IPS DF 6.9 (cell line): Measurements from ENCODE around the gene ZXDC.

Experiments used
- DNase-seq: peaks from one replicate; pipeline ENCODE4 v3.0.0-alpha.2; 2013; ENCODE audit warnings: low read depth, low spot score
- H3K27ac ChIP-seq: one replicate; pipeline ENCODE4 v1.5.1; 2013; ENCODE audit warnings: low read length, control low read depth
- H3K27me3 ChIP-seq: 2 replicates; pipeline ENCODE4 v1.6.1; 2013; ENCODE audit warnings: mild to moderate bottlenecking, low read length; ENCODE audit not compliant: control insufficient read depth, insufficient read depth
- H3K36me3 ChIP-seq: 2 replicates; pipeline ENCODE4 v1.6.1; 2013; ENCODE audit warnings: low read length; ENCODE audit not compliant: control insufficient read depth, insufficient read depth
- H3K4me1 ChIP-seq: 2 replicates; pipeline ENCODE4 v1.6.1; 2013; ENCODE audit warnings: low read length; ENCODE audit not compliant: control insufficient read depth, insufficient read depth
- H3K4me3 ChIP-seq: 2 replicates; pipeline ENCODE4 v1.5.1; 2013; ENCODE audit warnings: mild to moderate bottlenecking, low read length
- H3K9me3 ChIP-seq: 2 replicates; pipeline ENCODE4 v1.6.1; 2013; ENCODE audit warnings: low read length, inconsistent platforms; ENCODE audit not compliant: control insufficient read depth, insufficient read depth
- WGBS: extraction: QIAGEN DNeasy Blood & Tissue Kit; methylation state at CpG from one replicate; pipeline ENCODE4 v1.1.7; 2013; ENCODE audit warnings: mixed read lengths, missing lambda C conversion rate; ENCODE audit not compliant: insufficient read length, insufficient coverage; 5-methylcytosine and 5-hydroxymethylcytosine counted together

The ZXDC gene

GRCh38 chr3:126510308-126510910, 34.7 kb upstream of the ZXDC start:
- Histone ChIP-seq H3K4me1 (no peaks in the 10 kb centered on the region), H3K27me3 (no peaks in the 10 kb centered on the region), H3K27ac (no peak overlapping the region), H3K4me3 (no peak overlapping the region), H3K36me3 (no peaks in the 10 kb centered on the region), H3K9me3 (no peaks in the 10 kb centered on the region)
- WGBS, result no CpG with 5 or more reads among the region's 22 CpGs
- DNase-seq, result no peak

- Histone ChIP-seq H3K9me3 (no peaks in the 10 kb centered on the region), H3K27ac (no peak overlapping the region), H3K4me3 (no peak overlapping the region), H3K4me1 (no peaks in the 10 kb centered on the region), H3K27me3 (no peaks in the 10 kb centered on the region), H3K36me3 (no peaks in the 10 kb centered on the region)
- no CpG with 5 or more reads among the region's 18 CpGs for WGBS
- DNase-seq, result no peak
These were observed 34.1 kb upstream of the ZXDC start for GRCh38 chr3:126509597-126510307.

- no CpG with 5 or more reads among the region's 4 CpGs for WGBS
- H3K27ac ChIP-seq, result no peak overlapping the region
These were observed 32.9 kb upstream of the ZXDC start for GRCh38 chr3:126508564-126508964.

GRCh38 chr3:126507886-126508285, 32.2 kb upstream of the ZXDC start:
- Histone ChIP-seq H3K9me3 (no peaks in the 10 kb centered on the region), H3K4me1 (no peaks in the 10 kb centered on the region), H3K4me3 (no peak overlapping the region), H3K27ac (no peak overlapping the region), H3K36me3 (no peaks in the 10 kb centered on the region), H3K27me3 (no peaks in the 10 kb centered on the region)
- DNase-seq, result no peak
- no CpG with 5 or more reads among the region's 9 CpGs for WGBS

More at GRCh38 chr3:126508564-126508964, 32.9 kb upstream of the ZXDC start:
- DNase-seq, result no peak
- H3K9me3 ChIP-seq, result no peaks in the 10 kb centered on the region
- H3K27me3 ChIP-seq, result no peaks in the 10 kb centered on the region
- H3K36me3 ChIP-seq, result no peaks in the 10 kb centered on the region
- no peak overlapping the region for H3K4me3 ChIP-seq
- H3K4me1 ChIP-seq, result no peaks in the 10 kb centered on the region

GRCh38 chr3:126503701-126504100, 28.0 kb upstream of the ZXDC start:
- Histone ChIP-seq H3K27me3 (no peaks in the 10 kb centered on the region), H3K36me3 (no peaks in the 10 kb centered on the region), H3K4me3 (no peak overlapping the region), H3K9me3 (no peaks in the 10 kb centered on the region), H3K27ac (no peak overlapping the region), H3K4me1 (peaks cover 15% of the 10 kb centered on the region)
- no peak for DNase-seq
- WGBS, result no CpG with 5 or more reads among the region's 10 CpGs

GRCh38 chr3:126502656-126503055, 27.0 kb upstream of the ZXDC start:
- H3K9me3 ChIP-seq, result no peaks in the 10 kb centered on the region
- H3K36me3 ChIP-seq, result no peaks in the 10 kb centered on the region
- WGBS, result no CpG with 5 or more reads among the region's 1 CpG

GRCh38 chr3:126501736-126502135, 26.0 kb upstream of the ZXDC start:
- no peaks in the 10 kb centered on the region for H3K36me3 ChIP-seq
- WGBS, result no CpG with 5 or more reads among the region's 7 CpGs
- H3K27me3 ChIP-seq, result no peaks in the 10 kb centered on the region
- H3K27ac ChIP-seq, result no peak overlapping the region
- DNase-seq, result no peak
- H3K9me3 ChIP-seq, result no peaks in the 10 kb centered on the region
- H3K4me1 ChIP-seq, result peaks cover 18% of the 10 kb centered on the region
- H3K4me3 ChIP-seq, result no peak overlapping the region

More at GRCh38 chr3:126502656-126503055, 27.0 kb upstream of the ZXDC start:
- Histone ChIP-seq H3K4me3 (no peak overlapping the region), H3K4me1 (peaks cover 18% of the 10 kb centered on the region), H3K27me3 (no peaks in the 10 kb centered on the region), H3K27ac (no peak overlapping the region)
- DNase-seq, result no peak

- Histone ChIP-seq H3K27ac (no peak overlapping the region), H3K27me3 (no peaks in the 10 kb centered on the region), H3K4me3 (no peak overlapping the region), H3K4me1 (peaks cover 18% of the 10 kb centered on the region), H3K9me3 (no peaks in the 10 kb centered on the region), H3K36me3 (no peaks in the 10 kb centered on the region)
- no CpG with 5 or more reads among the region's 5 CpGs for WGBS
- no peak for DNase-seq
These were observed 25.4 kb upstream of the ZXDC start for GRCh38 chr3:126501054-126501453.

- Histone ChIP-seq H3K4me3 (no peak overlapping the region), H3K4me1 (peaks cover 18% of the 10 kb centered on the region), H3K9me3 (no peaks in the 10 kb centered on the region), H3K27me3 (no peaks in the 10 kb centered on the region), H3K36me3 (no peaks in the 10 kb centered on the region), H3K27ac (no peak overlapping the region)
- no CpG with 5 or more reads among the region's 7 CpGs for WGBS
- no peak for DNase-seq
These were observed 24.3 kb upstream of the ZXDC start for GRCh38 chr3:126500016-126500415.

- Histone ChIP-seq H3K9me3 (no peaks in the 10 kb centered on the region), H3K27ac (no peak overlapping the region), H3K4me3 (no peak overlapping the region), H3K4me1 (peaks cover 18% of the 10 kb centered on the region), H3K27me3 (no peaks in the 10 kb centered on the region), H3K36me3 (no peaks in the 10 kb centered on the region)
- no peak for DNase-seq
- no CpG with 5 or more reads among the region's 9 CpGs for WGBS
These were observed 23.7 kb upstream of the ZXDC start for GRCh38 chr3:126499401-126499800.

- WGBS, result no CpG with 5 or more reads among the region's 10 CpGs
- Histone ChIP-seq H3K36me3 (no peaks in the 10 kb centered on the region), H3K27me3 (no peaks in the 10 kb centered on the region), H3K9me3 (no peaks in the 10 kb centered on the region), H3K4me3 (no peak overlapping the region), H3K27ac (no peak overlapping the region), H3K4me1 (peaks cover 18% of the 10 kb centered on the region)
- DNase-seq, result no peak
These were observed 23.2 kb upstream of the ZXDC start for GRCh38 chr3:126498929-126499328.
